B cell (primary cell): ENCODE results near the gene DNM1. TPM values are rescaled to one million over a fixed set of nuclear protein-coding genes. Genes with fewer than 3 reads are reported as not detected.

ENCODE experiments used
- ATAC-seq: fragments of 200-7000 bp; cut with Tn5 transposase; one replicate; pipeline ENCODE4 v1.10.0; 2021; ENCODE audit warnings: low read depth, mild to moderate bottlenecking, moderate number of reproducible peaks, moderate library complexity
- CTCF ChIA-PET: fragments of 350-600 bp; sonication (Branson Sonifier 250); formaldehyde crosslinking; loops from one replicate; lab custom pipeline; 2021; ENCODE audit warnings: antibody characterized with exemption, inconsistent platforms; lab: Charles Lee
- POLR2A ChIA-PET: fragments of 350-600 bp; sonication (Branson Sonifier 250); formaldehyde crosslinking; loops from one replicate; lab custom pipeline; 2021; ENCODE audit warnings: antibody characterized with exemption; lab: Charles Lee
- DNase-seq: peaks from one replicate; pipeline ENCODE4 v3.0.0; 2013
- H2AFZ ChIP-seq: 2 replicates; pipeline ENCODE4 v1.6.1; 2012; ENCODE audit warnings: mild to moderate bottlenecking, low read depth, low read length; ENCODE audit not compliant: insufficient read depth, poor library complexity, severe bottlenecking
- H3K27ac ChIP-seq, 2 donors: 1 replicate in 1 of 2; 2 replicates in 1 of 2; pipeline ENCODE4 v1.5.1; 2012 to 2013; ENCODE audit warnings: low read length in 2 of 2, mild to moderate bottlenecking in 2 of 2, moderate library complexity in 1 of 2
- H3K27me3 ChIP-seq, 4 experiments: fragments of 200-600 bp in 1 of 4; sonication (generic) in 1 of 4; replicated peaks in 1 of 4; 1 replicate in 2 of 4; 2 replicates in 2 of 4; pipeline versions ENCODE4 v1.6.1 to v1.7.0; 2013 to 2016; ENCODE audit warnings: low read length in 3 of 4, mild to moderate bottlenecking in 2 of 4, mixed read lengths in 1 of 4, moderate library complexity in 1 of 4; ENCODE audit not compliant: insufficient read depth in 4 of 4, control insufficient read depth in 3 of 4; ENCODE audit errors: control extremely low read depth in 1 of 4
- H3K36me3 ChIP-seq, 2 experiments: replicated peaks in 1 of 2; 1 replicate in 1 of 2; 2 replicates in 1 of 2; pipeline versions ENCODE4 v1.6.1 to v1.7.1; 2013; ENCODE audit warnings: low read length in 1 of 2; ENCODE audit not compliant: insufficient read depth in 2 of 2, control insufficient read depth in 1 of 2; ENCODE audit errors: control extremely low read depth in 1 of 2, extremely low read depth in 1 of 2
- H3K4me1 ChIP-seq, 2 donors: fragments of 200-600 bp in 1 of 2; sonication (generic) in 1 of 2; 1 replicate in 1 of 2; 2 replicates in 1 of 2; pipeline versions ENCODE4 v1.5.1 to v1.6.1; 2013 to 2017; ENCODE audit warnings: low read length in 2 of 2; ENCODE audit not compliant: control insufficient read depth in 2 of 2, insufficient read depth in 2 of 2
- H3K4me2 ChIP-seq: replicated peaks from 2 replicates; pipeline ENCODE3; 2012; ENCODE audit warnings: mild to moderate bottlenecking, low read depth, low read length; ENCODE audit not compliant: poor library complexity, severe bottlenecking
- H3K4me3 ChIP-seq, 5 experiments: fragments of 200-600 bp in 1 of 5; sonication (generic) in 1 of 5; 1 replicate in 3 of 5; 2 replicates in 2 of 5; pipeline versions ENCODE4 v1.5.1 to v1.7.0; 2011 to 2016; ENCODE audit warnings: low read length in 4 of 5, mild to moderate bottlenecking in 4 of 5, low read depth in 2 of 5, control low read depth in 1 of 5, moderate library complexity in 1 of 5; ENCODE audit not compliant: insufficient read depth in 1 of 5; ENCODE audit errors: control extremely low read depth in 1 of 5, extremely low read depth in 1 of 5
- H3K79me2 ChIP-seq: fragments of 200-600 bp; sonication (generic); one replicate; pipeline ENCODE4 v1.6.0; 2016; ENCODE audit warnings: low read length; ENCODE audit not compliant: control insufficient read depth, insufficient read depth
- H3K9ac ChIP-seq: fragments of 200-600 bp; sonication (generic); 2 replicates; pipeline ENCODE4 v1.6.1; 2017; ENCODE audit warnings: mild to moderate bottlenecking, low read length, moderate library complexity
- H3K9me3 ChIP-seq, 3 donors: one replicate each; pipeline versions ENCODE4 v1.6.1 to v1.7.1; 2013; ENCODE audit warnings: low read length in 2 of 3; ENCODE audit not compliant: control insufficient read depth in 2 of 3, insufficient read depth in 1 of 3; ENCODE audit errors: control extremely low read depth in 1 of 3
- H4K20me1 ChIP-seq: 2 replicates; pipeline ENCODE4 v1.6.0; 2012; ENCODE audit warnings: mild to moderate bottlenecking, low read length; ENCODE audit not compliant: insufficient read depth, control insufficient read depth, poor library complexity, severe bottlenecking
- H3K27ac Mint-ChIP-seq: one replicate; pipeline ENCODE4 v1.8.0; 2021; ENCODE audit warnings: mixed read lengths
- H3K27me3 Mint-ChIP-seq: one replicate; pipeline ENCODE4 v1.8.0; 2021; ENCODE audit warnings: mixed read lengths
- H3K4me1 Mint-ChIP-seq: one replicate; pipeline ENCODE4 v1.8.0; 2021; ENCODE audit warnings: mixed read lengths
- H3K4me3 Mint-ChIP-seq: one replicate; pipeline ENCODE4 v1.8.0; 2021; ENCODE audit warnings: mixed read lengths
- H3K9me3 Mint-ChIP-seq: one replicate; pipeline ENCODE4 v1.8.0; 2022; ENCODE audit warnings: mixed read lengths; ENCODE audit not compliant: insufficient read depth
- CTCF ChIP-seq: fragments of 200-600 bp; IDR thresholded peaks from one replicate; pipeline ENCODE4 v1.8.0; 2022; ENCODE audit warnings: antibody characterized with exemption, mild to moderate bottlenecking
- WGBS: methylation state at CpG from one replicate; pipeline ENCODE4 v1.1.5; 2013; ENCODE audit warnings: missing lambda C conversion rate; ENCODE audit not compliant: insufficient coverage; 5-methylcytosine and 5-hydroxymethylcytosine counted together
- intact Hi-C: fragments of 100-400 bp; cut with micrococcal nuclease; formaldehyde crosslinking; loops from one replicate; pipeline ENCODE4 v1.10.0; 2022
- polyA plus RNA-seq: library from polyadenylated mRNA; depleted of rRNA; stranded (reverse); fragments of >200 nt; gene quantifications from 2 replicates; pipeline ENCODE4 v1.2.3, GENCODE V29; 2012
- total RNA-seq, 2 donors: library from RNA; stranded (reverse); fragments of 120-200 nt in 1 of 2; gene quantifications; 1 replicate in 1 of 2; 2 replicates in 1 of 2; pipeline versions ENCODE4 v1.2.3 to v1.2.4, GENCODE V29; 2013 to 2022

DNM1 gene
- total and polyA plus RNA-seq, 2 donors (not counting 1 experiment from before 2014, with no cell fraction given), result 0.63 to 1.3 TPM

- intact Hi-C loops, result no loop called here
- Mint-ChIP-seq H3K4me3 (no peak overlapping the region), H3K27me3 (no peaks in the 10 kb centered on the region), H3K4me1 (no peaks in the 10 kb centered on the region), H3K27ac (no peak overlapping the region), H3K9me3 (no peaks in the 10 kb centered on the region)
- Histone ChIP-seq H3K4me2 (no peak overlapping the region), H3K4me1 (no peaks in the 10 kb centered on the region), H3K9me3 (no peaks in the 10 kb centered on the region), H3K9ac (no peak overlapping the region), H2AFZ (no peak overlapping the region), H4K20me1 (no peaks in the 10 kb centered on the region), H3K4me3 (no peak overlapping the region), H3K79me2 (no peaks in the 10 kb centered on the region), H3K36me3 (peaks cover 3 to 43% of the 10 kb centered on the region in 2 experiments), H3K27ac (no peak overlapping the region), H3K27me3 (no peaks in the 10 kb centered on the region)
- TF ChIP-seq CTCF, result no peak
- no peak for ATAC-seq
- ChIA-PET CTCF (no interaction called here), POLR2A (interaction anchor here (0.7 kb wide), 1 partner anchor 15 kb away, joined by 3 read pairs; no protein-coding TSS in a partner anchor)
- no peak for DNase-seq
- 98% methylated on average over 17 of the region's 17 CpGs for WGBS
Measured at GRCh38 chr9:128260340-128260739, 57.2 kb downstream of the DNM1 start.

GRCh38 chr9:128262687-128263086 lies 59.5 kb downstream of the DNM1 start:
- Mint-ChIP-seq H3K9me3 (no peaks in the 10 kb centered on the region), H3K4me1 (no peaks in the 10 kb centered on the region), H3K27ac (no peak overlapping the region), H3K4me3 (no peak overlapping the region), H3K27me3 (no peaks in the 10 kb centered on the region)
- DNase-seq (no peak), ATAC-seq (no peak)
- H3K4me2 ChIP-seq, result no peak overlapping the region
- no peaks in the 10 kb centered on the region for H3K4me1 ChIP-seq
- no peak overlapping the region for H3K27ac ChIP-seq
- no peak for TF ChIP-seq CTCF
- H3K4me3 ChIP-seq, result no peak overlapping the region
- intact Hi-C loops, result no loop called here
- WGBS, result 100% methylated on average over 2 of the region's 4 CpGs
- peaks cover 0 to 55% of the 10 kb centered on the region in 2 experiments for H3K36me3 ChIP-seq
- H3K27me3 ChIP-seq, result no peaks in the 10 kb centered on the region
- ChIA-PET CTCF (no interaction called here), POLR2A (no interaction called here)
- no peaks in the 10 kb centered on the region for H3K9me3 ChIP-seq
- H3K9ac ChIP-seq, result no peak overlapping the region
- H3K79me2 ChIP-seq, result no peaks in the 10 kb centered on the region
- H2AFZ ChIP-seq, result no peak overlapping the region
- H4K20me1 ChIP-seq, result no peaks in the 10 kb centered on the region
